HepG2 (cell line): Measurements from ENCODE around the gene SEPTIN10. TPM values are rescaled to one million over a fixed set of nuclear protein-coding genes. Genes with fewer than 3 reads are reported as not detected.

Source experiments
- ATAC-seq: fragments of 200-7000 bp; cut with Tn5 transposase; 3 replicates; pipeline ENCODE4 v1.9.1; 2020; ENCODE audit warnings: mild to moderate bottlenecking, moderate library complexity
- BruUV-seq: library from RNA; stranded (reverse); fragments of 400-500 nt; replicated peaks from 2 replicates; lab custom pipeline; 2021; lab: Mats Ljungman, UMichigan
- CTCF ChIA-PET: fragments of 300-600 bp; formaldehyde crosslinking; extraction: SDS; loops from one replicate; lab custom pipeline; 2021; ENCODE audit warnings: low total read pairs, inconsistent platforms, low intra/inter-chr PET ratio; lab: Yijun Ruan, JAX
- POLR2A ChIA-PET: fragments of 350-600 bp; sonication (Branson Sonifier 250); formaldehyde crosslinking; loops from one replicate; lab custom pipeline; 2020; ENCODE audit warnings: antibody characterized with exemption, inconsistent platforms; lab: Yijun Ruan, JAX
- DNase-seq: peaks from one replicate; pipeline ENCODE4 v3.0.0-alpha.2; 2015; ENCODE audit warnings: low spot score
- FAIRE-seq: peaks from 3 replicates; lab custom pipeline; 2011; peaks lifted over from hg19 to GRCh38; lab: Jason Lieb, UNC
- H2AFZ ChIP-seq: one replicate; pipeline ENCODE4 v1.6.1; 2011; ENCODE audit warnings: low read length, inconsistent platforms
- H3K27ac ChIP-seq: fragments of 300-600 bp; 3 replicates; pipeline ENCODE4 v1.8.0; 2011; ENCODE audit warnings: mixed run types, mild to moderate bottlenecking, mixed read lengths, low read length, inconsistent platforms; ENCODE audit not compliant: insufficient read depth; ENCODE audit errors: extremely low read length
- H3K27me3 ChIP-seq, 2 experiments: fragments of 200-600 bp in 1 of 2; 2 replicates in 1 of 2; 3 replicates in 1 of 2; pipeline versions ENCODE4 v1.6.0 to v1.8.0; 2011; ENCODE audit warnings: low read length in 2 of 2, mild to moderate bottlenecking in 2 of 2, moderate library complexity in 2 of 2, inconsistent platforms in 1 of 2; ENCODE audit not compliant: insufficient read depth in 2 of 2, control insufficient read depth in 1 of 2
- H3K36me3 ChIP-seq, 2 experiments: fragments of 200-600 bp in 1 of 2; replicated peaks in 1 of 2; 2 replicates in 1 of 2; 3 replicates in 1 of 2; pipeline versions ENCODE4 v1.5.1 to v1.8.0; 2011; ENCODE audit warnings: low read length in 2 of 2, inconsistent platforms in 1 of 2; ENCODE audit not compliant: insufficient read depth in 2 of 2, control insufficient read depth in 1 of 2
- H3K4me1 ChIP-seq: 2 replicates; pipeline ENCODE4 v1.5.1; 2012; ENCODE audit warnings: low read length, inconsistent platforms; ENCODE audit not compliant: insufficient read depth
- H3K4me2 ChIP-seq: 2 replicates; pipeline ENCODE4 v1.6.0; 2011; ENCODE audit warnings: low read depth, low read length, inconsistent platforms
- H3K4me3 ChIP-seq, 3 experiments: fragments of 200-600 bp in 1 of 3; sonication (generic), shearing (Covaris generic) in 1 of 3; replicated peaks in 1 of 3; 2 replicates each; pipeline ENCODE4 v1.5.1; 2011 to 2016; ENCODE audit warnings: low read length in 3 of 3, inconsistent platforms in 2 of 3, low read depth in 2 of 3, mild to moderate bottlenecking in 2 of 3, control low read depth in 1 of 3, mixed read lengths in 1 of 3; ENCODE audit not compliant: insufficient read depth in 1 of 3
- H3K79me2 ChIP-seq: one replicate; pipeline ENCODE4 v1.6.1; 2011; ENCODE audit warnings: low read length, inconsistent platforms; ENCODE audit not compliant: insufficient read depth
- H3K9ac ChIP-seq: 2 replicates; pipeline ENCODE4 v1.6.0; 2011; ENCODE audit warnings: mild to moderate bottlenecking, low read depth, low read length, inconsistent platforms; ENCODE audit not compliant: insufficient read depth
- H3K9me3 ChIP-seq: 2 replicates; pipeline ENCODE4 v1.5.1; 2012; ENCODE audit warnings: mild to moderate bottlenecking, low read length
- H4K20me1 ChIP-seq: 2 replicates; pipeline ENCODE4 v1.6.0; 2011; ENCODE audit warnings: inconsistent platforms, mild to moderate bottlenecking, low read length, moderate library complexity; ENCODE audit not compliant: insufficient read depth
- ELF1 ChIP-seq: sonication (generic); formaldehyde crosslinking; IDR thresholded peaks from 2 replicates; pipeline ENCODE4 v1.4.0; 2020; ENCODE audit warnings: missing genetic modification reagents
- PPARG ChIP-seq: conservative IDR thresholded peaks from 2 replicates; pipeline ENCODE4 v1.6.1; 2016; ENCODE audit warnings: missing biosample characterization, missing genetic modification reagents
- SP4 ChIP-seq: sonication (generic); formaldehyde crosslinking; IDR thresholded peaks from 2 replicates; pipeline ENCODE4 v1.8.1; 2023; ENCODE audit warnings: mild to moderate bottlenecking, missing genetic modification reagents
- XRCC5 ChIP-seq: fragments of 200-400 bp; formaldehyde crosslinking; optimal IDR thresholded peaks from 2 replicates; pipeline ENCODE3; 2017; ENCODE audit warnings: mild to moderate bottlenecking, low read length
- ZFP82 ChIP-seq: sonication (generic); formaldehyde crosslinking; IDR thresholded peaks from 2 replicates; pipeline ENCODE4 v1.5.1; 2020; ENCODE audit warnings: mild to moderate bottlenecking, missing genetic modification reagents, borderline replicate concordance
- ZFX ChIP-seq: sonication (generic); formaldehyde crosslinking; IDR thresholded peaks from 2 replicates; pipeline ENCODE4 v1.4.0; 2020; ENCODE audit warnings: mild to moderate bottlenecking, low read depth, missing genetic modification reagents, moderate library complexity
- ZFY ChIP-seq: sonication (generic); formaldehyde crosslinking; IDR thresholded peaks from 2 replicates; pipeline ENCODE4 v1.4.0; 2020; ENCODE audit warnings: missing genetic modification reagents
- WGBS: methylation state at CpG from one replicate; pipeline ENCODE4 v1.1.6; 2017; ENCODE audit warnings: low lambda C conversion rate; 5-methylcytosine and 5-hydroxymethylcytosine counted together
- in situ Hi-C: cut with HindIII; loops from 2 replicates; pipeline ENCODE4 v1.10.0; 2017; ENCODE audit warnings: low pct_unique_long_range_greater_than_20kb; ENCODE audit not compliant: extremely low pct_ligation_motif_present
- intact Hi-C: fragments of 100-400 bp; cut with micrococcal nuclease; formaldehyde crosslinking; loops from one replicate; pipeline ENCODE4 v1.10.0; 2022; ENCODE audit not compliant: unreplicated experiment
- polyA plus RNA-seq, 8 experiments: library from polyadenylated mRNA; depleted of rRNA in 3 of 8; stranded (reverse) in 7 of 8; unstranded in 1 of 8; fragments of >200 nt; fragmentation: Illumina TruSeq in 4 of 8; extraction: Trizol in 4 of 8; gene quantifications; 2 replicates each; pipeline versions ENCODE4 v1.2.1 to v1.2.3, GENCODE V29; 2011 to 2016; ENCODE audit warnings: low read depth in 4 of 8, missing spikeins in 1 of 8, mixed read lengths in 1 of 8; ENCODE audit not compliant: insufficient read depth in 1 of 8
- total RNA-seq, 5 experiments: library from RNA; depleted of rRNA; stranded (reverse); fragments of >200 nt; fragmentation: Illumina TruSeq; extraction: Trizol; gene quantifications; 2 replicates each; pipeline ENCODE4 v1.2.3, GENCODE V29; 2016; ENCODE audit warnings: low read depth in 1 of 5
- TF ChIP-seq, protein P1 (sequence below): sonication (generic); formaldehyde crosslinking; IDR thresholded peaks from 2 replicates; pipeline ENCODE4 v1.4.0; 2020; ENCODE audit warnings: missing genetic modification reagents, borderline replicate concordance
- TF ChIP-seq, protein P2 (sequence below): sonication (generic); formaldehyde crosslinking; IDR thresholded peaks from 2 replicates; pipeline ENCODE4 v1.4.0; 2020; ENCODE audit warnings: mild to moderate bottlenecking, missing genetic modification reagents

SEPTIN10 gene
- total and polyA plus RNA-seq, 2 of the 13 experiments (the other 11 are each of a cell fraction or from before 2014, with no cell fraction given), result 45.8 to 67.5 TPM

DNA sequence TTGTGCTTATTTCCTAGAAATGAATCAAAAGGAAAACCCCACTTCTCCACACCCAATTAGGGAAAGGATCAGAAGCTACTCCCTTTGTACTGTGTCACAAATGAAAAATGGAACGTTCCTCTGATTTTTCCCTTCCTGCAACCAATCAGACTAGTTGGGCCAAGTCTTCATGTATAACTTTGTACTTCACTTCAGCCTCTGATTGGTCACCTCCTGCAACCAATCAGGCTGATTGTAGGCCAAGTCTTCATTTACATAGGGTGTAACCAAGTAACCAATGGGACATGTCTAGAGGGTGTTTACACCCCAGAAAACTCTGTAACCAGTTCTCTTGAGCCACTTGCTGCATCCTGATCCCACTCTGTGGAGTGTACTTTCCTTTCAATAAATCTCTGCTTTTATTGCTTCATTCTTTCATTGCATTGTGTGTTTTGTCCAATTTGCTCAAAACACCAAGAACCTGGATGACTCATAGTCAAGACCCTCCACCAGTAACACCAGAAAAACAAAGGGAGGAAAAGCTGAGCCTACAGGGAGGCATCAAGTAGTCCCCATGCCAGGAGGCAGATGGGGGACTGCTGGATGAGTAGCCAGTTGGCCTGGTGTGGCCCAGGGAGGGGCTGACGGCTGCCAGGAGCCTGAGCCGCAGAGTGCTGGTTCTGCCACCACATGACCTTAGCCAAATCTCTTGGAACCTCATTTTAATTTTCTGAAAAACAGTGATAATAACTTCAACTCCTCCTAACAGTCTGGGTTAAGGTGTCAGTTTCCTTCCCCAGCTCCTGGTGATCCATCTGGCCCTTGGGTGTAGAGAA, 46.5 kb upstream of the SEPTIN10 start (continued):
- TF ChIP-seq, protein P1, sequence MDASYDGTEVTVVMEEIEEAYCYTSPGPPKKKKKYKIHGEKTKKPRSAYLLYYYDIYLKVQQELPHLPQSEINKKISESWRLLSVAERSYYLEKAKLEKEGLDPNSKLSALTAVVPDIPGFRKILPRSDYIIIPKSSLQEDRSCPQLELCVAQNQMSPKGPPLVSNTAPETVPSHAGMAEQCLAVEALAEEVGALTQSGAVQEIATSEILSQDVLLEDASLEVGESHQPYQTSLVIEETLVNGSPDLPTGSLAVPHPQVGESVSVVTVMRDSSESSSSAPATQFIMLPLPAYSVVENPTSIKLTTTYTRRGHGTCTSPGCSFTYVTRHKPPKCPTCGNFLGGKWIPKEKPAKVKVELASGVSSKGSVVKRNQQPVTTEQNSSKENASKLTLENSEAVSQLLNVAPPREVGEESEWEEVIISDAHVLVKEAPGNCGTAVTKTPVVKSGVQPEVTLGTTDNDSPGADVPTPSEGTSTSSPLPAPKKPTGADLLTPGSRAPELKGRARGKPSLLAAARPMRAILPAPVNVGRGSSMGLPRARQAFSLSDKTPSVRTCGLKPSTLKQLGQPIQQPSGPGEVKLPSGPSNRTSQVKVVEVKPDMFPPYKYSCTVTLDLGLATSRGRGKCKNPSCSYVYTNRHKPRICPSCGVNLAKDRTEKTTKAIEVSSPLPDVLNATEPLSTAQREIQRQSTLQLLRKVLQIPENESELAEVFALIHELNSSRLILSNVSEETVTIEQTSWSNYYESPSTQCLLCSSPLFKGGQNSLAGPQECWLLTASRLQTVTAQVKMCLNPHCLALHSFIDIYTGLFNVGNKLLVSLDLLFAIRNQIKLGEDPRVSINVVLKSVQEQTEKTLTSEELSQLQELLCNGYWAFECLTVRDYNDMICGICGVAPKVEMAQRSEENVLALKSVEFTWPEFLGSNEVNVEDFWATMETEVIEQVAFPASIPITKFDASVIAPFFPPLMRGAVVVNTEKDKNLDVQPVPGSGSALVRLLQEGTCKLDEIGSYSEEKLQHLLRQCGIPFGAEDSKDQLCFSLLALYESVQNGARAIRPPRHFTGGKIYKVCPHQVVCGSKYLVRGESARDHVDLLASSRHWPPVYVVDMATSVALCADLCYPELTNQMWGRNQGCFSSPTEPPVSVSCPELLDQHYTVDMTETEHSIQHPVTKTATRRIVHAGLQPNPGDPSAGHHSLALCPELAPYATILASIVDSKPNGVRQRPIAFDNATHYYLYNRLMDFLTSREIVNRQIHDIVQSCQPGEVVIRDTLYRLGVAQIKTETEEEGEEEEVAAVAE, result 0 out of 2 replicates have a peak, but pooled peaks have one; percentile 9
- no peak for TF ChIP-seq XRCC5

DNA sequence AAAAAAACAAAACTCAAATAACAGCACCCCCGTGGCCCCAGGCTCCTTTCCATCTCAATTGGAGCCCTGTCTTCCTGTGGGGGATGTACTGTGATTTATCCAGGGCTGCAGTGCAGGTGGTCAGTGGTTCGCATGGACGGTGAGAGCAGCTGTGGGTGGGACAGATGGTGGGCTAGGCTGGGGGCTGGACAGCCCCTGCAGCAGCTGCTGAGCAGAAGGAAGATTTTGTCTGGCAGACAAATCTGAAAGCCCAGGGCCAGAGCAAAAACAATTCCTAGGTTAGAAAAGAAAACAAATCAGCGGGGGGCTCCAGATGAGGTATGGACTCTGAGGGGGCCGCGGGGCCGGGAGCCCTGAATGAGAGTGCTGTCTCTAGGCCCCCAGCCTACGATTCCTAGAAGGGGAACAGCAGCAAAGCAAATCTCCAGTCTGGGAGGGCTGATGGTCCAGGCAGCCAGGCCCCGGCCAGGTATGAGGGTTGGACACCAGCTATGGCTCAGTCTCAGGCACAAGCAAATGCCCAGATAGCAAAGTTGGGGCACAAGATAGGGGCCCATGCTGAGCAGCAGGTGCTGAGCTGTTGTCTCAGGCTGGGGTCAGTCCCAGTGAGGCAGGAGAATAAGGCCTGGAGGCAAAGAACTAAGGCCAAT, 45.8 kb upstream of the SEPTIN10 start:
- no peak for FAIRE-seq
- peak overlapping the region; percentile 42 for H3K9ac ChIP-seq
- no peaks in the 10 kb centered on the region for H4K20me1 ChIP-seq
- DNase-seq, result no peak
- H3K4me2 ChIP-seq, result peak overlapping the region; percentile 66
- no peaks in the 10 kb centered on the region for H3K36me3 ChIP-seq
- no peaks in the 10 kb centered on the region for H3K9me3 ChIP-seq
- ChIA-PET CTCF (no interaction called here), POLR2A (interaction anchor here (1.5 to 4.9 kb wide), 4 partner anchors 15 to 45 kb away, joined by 3 to 38 read pairs (median 14); partner anchors contain the start of genes SEPTIN10 and SOWAHC)
- H3K4me3 ChIP-seq, result peak overlapping the region in 2 of 3 experiments; percentile 38 to 45; a peak in 4 of 6 replicates
- no TSS peak for BruUV-seq
- intact Hi-C loops, result no loop called here
- in situ Hi-C loops, result loop anchor here (5.0 kb wide), 2 partner anchors 42 to 53 kb away; no protein-coding TSS in a partner anchor
- H3K27ac ChIP-seq, result no peak overlapping the region
- H3K79me2 ChIP-seq, result no peaks in the 10 kb centered on the region
- H2AFZ ChIP-seq, result peak overlapping the region; percentile 32
- ATAC-seq, result peak; percentile 39
- no peaks in the 10 kb centered on the region for H3K27me3 ChIP-seq
- WGBS, result 49% methylated on average over 9 of the region's 9 CpGs
- H3K4me1 ChIP-seq, result peaks cover 65% of the 10 kb centered on the region
- TF ChIP-seq, protein P2, sequence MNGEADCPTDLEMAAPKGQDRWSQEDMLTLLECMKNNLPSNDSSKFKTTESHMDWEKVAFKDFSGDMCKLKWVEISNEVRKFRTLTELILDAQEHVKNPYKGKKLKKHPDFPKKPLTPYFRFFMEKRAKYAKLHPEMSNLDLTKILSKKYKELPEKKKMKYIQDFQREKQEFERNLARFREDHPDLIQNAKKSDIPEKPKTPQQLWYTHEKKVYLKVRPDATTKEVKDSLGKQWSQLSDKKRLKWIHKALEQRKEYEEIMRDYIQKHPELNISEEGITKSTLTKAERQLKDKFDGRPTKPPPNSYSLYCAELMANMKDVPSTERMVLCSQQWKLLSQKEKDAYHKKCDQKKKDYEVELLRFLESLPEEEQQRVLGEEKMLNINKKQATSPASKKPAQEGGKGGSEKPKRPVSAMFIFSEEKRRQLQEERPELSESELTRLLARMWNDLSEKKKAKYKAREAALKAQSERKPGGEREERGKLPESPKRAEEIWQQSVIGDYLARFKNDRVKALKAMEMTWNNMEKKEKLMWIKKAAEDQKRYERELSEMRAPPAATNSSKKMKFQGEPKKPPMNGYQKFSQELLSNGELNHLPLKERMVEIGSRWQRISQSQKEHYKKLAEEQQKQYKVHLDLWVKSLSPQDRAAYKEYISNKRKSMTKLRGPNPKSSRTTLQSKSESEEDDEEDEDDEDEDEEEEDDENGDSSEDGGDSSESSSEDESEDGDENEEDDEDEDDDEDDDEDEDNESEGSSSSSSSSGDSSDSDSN (CRISPR knock-in tag), result 0 out of 2 replicates have a peak, but pooled peaks have one; percentile 9
- peak; percentile 15; the same call in 1 of the 2 replicates for TF ChIP-seq SP4 (CRISPR knock-in tag)
- TF ChIP-seq ZFY (CRISPR knock-in tag), result 0 out of 2 replicates have a peak, but pooled peaks have one; percentile 4
- TF ChIP-seq ZFX, result 0 out of 2 replicates have a peak, but pooled peaks have one; percentile 31
- TF ChIP-seq PPARG (CRISPR knock-in tag), result no peak
- no peak for TF ChIP-seq ELF1 (CRISPR knock-in tag)
- no peak for TF ChIP-seq ZFP82 (CRISPR knock-in tag)
